AG09309 (cell line): ENCODE data around the gene MRPL53.
A peak's percentile ranks its signal among the peaks of the same experiment; 100 is the strongest.

ENCODE experiments used
- DNase-seq: peaks from one replicate; pipeline ENCODE4 v3.0.0-alpha.2; 2010; ENCODE audit warnings: low read depth
- H3K4me3 ChIP-seq: 2 replicates; pipeline ENCODE4 v1.5.1; 2011; ENCODE audit warnings: mild to moderate bottlenecking, low read depth, low read length, moderate library complexity; ENCODE audit not compliant: control insufficient read depth
- TF ChIP-seq, protein P1 (sequence below): IDR thresholded peaks from 2 replicates; pipeline ENCODE4 v1.5.1; 2011; ENCODE audit warnings: mild to moderate bottlenecking, low read depth, low read length, inconsistent platforms; ENCODE audit not compliant: insufficient read depth, control insufficient read depth; ENCODE audit errors: missing control alignments

MRPL53 gene

DNA sequence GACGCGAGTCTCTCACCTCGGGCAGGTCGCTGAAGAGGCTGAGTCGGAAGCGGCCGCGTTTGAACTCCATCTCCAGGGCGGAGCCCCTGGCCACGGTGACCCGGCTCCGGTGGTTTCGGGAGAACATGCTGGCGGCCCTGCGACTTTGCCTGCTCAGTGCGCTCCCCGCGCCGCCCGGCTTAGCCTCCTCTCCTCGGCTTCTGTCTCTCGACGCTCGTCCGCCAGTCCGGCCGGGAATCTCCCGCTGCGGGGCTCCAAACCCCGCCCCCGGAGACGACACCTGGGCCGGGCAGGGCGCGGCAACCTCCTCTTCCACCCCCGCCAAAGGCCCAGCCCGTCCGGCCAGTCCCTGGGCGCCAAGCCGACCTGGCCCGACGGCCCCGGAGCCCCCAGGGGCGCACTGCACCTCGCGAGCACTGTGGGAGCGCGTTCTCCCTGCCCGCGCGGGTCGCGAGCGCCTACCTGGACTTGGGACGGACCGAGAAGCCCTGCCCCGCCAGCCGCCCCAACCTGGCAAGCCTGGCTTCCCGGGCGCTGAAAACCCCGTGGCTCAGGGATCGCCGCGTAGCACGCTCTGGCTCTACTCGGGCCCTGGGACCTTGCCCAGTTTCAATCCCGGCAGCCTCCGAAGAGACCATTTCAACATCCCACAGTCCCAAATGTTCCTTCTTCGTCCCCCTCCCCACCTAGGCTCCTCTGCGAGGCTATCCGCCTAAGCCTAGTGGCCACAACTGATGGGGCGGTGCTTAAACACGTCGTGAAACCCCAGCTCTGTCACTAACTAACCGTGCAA, 30.6 kb downstream of the MRPL53 start, which contains the start of gene RTKN:
RTKN (minus strand) TSS at position 248 of the 793 bp plus-strand sequence; CDS start at position 127, 121 bp downstream.
- H3K4me3 ChIP-seq: peak within 1 kb of the TSS; percentile 71
- TF ChIP-seq, protein P1, sequence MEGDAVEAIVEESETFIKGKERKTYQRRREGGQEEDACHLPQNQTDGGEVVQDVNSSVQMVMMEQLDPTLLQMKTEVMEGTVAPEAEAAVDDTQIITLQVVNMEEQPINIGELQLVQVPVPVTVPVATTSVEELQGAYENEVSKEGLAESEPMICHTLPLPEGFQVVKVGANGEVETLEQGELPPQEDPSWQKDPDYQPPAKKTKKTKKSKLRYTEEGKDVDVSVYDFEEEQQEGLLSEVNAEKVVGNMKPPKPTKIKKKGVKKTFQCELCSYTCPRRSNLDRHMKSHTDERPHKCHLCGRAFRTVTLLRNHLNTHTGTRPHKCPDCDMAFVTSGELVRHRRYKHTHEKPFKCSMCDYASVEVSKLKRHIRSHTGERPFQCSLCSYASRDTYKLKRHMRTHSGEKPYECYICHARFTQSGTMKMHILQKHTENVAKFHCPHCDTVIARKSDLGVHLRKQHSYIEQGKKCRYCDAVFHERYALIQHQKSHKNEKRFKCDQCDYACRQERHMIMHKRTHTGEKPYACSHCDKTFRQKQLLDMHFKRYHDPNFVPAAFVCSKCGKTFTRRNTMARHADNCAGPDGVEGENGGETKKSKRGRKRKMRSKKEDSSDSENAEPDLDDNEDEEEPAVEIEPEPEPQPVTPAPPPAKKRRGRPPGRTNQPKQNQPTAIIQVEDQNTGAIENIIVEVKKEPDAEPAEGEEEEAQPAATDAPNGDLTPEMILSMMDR: no peak
- no peak for DNase-seq

DNA sequence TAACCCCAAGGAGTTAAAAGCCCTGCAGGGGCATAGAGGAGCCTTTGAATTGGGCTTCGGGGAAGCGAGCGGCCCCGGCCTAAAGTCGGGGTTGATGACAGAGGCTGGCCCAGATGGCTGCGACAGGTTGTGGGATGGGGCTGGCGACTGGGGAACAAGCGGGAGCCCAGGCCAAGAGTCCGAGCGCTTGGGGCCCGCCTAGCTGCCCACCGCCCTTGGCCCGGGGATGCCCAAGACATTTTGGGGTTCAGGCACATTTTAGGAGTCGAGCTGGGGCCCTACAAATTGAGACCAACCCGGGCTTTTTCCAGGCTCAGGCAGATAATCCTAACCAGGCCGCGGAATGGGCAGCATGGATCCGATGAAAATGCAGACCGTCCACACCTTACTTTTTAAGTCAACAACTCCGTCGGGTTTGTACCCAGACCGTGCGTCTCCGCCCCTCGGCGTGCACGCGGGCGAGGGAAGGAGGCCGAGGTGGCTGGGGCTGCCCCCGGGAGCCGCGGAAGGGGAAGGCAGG, 31.2 kb downstream of the MRPL53 start:
- no peak overlapping the region; the same call in 1 of the 2 replicates for H3K4me3 ChIP-seq
- DNase-seq: no peak
- TF ChIP-seq, protein P1: no peak

- peak overlapping the region; percentile 71 for H3K4me3 ChIP-seq
- TF ChIP-seq, protein P1: peak; percentile 31
- peak; percentile 25 for DNase-seq
Measured at GRCh38 chr2:74440378-74441169, 31.9 kb downstream of the MRPL53 start.

DNA sequence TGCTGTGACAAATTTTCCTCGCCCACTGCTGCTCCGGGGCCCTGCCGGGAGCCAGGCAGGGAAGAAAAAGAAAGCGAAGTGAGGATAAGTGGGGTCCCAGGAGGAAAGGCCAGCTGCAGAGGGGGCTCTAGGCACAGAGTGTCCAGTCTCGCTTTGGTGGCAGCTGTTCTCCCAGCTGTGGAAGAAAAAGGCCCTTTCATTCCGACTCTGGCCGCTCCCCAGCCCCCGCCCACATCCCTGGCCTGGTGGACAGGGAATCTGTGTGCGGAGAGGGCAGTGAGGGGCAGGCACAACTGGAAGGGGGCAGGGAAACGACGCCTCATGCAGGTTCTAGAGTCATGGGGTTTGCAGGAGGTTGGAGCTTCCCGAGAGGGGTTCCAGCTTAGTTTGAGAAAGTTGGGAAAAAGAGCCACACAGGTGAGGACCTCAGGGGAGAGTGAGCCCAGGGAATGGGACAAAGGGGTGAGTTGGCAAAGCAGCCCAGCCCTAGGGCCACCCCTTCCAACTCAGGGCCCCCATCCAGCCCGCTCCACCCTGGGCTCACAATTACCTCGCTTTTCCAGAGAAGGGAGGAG, 32.6 kb downstream of the MRPL53 start:
- DNase-seq: no peak
- peak overlapping the region; percentile 71 for H3K4me3 ChIP-seq
- TF ChIP-seq, protein P1: no peak

GRCh38 chr2:74439373-74439772, 33.1 kb downstream of the MRPL53 start:
- no peak for DNase-seq
- H3K4me3 ChIP-seq: peak overlapping the region; percentile 71
- TF ChIP-seq, protein P1: no peak

DNA sequence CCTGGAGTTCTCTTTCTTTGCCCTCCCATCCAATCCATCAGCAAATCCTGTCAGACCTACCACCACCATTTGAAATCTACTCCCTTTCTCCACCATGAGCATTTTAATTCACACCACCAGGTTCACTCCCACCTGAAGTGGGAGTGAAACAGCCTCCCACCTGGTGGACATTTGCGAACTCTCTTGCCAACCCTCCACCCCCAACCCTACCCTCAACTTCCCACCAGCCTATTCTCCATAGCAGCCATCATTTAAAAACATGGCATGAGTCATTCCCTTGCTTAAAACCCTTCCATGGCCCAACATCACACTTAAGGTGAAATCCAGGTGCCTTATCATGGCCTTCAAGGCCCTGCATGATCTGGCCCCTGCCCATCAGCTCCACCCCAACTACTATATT, 34.2 kb downstream of the MRPL53 start:
- H3K4me3 ChIP-seq: no peak overlapping the region
- no peak for DNase-seq
- TF ChIP-seq, protein P1: no peak
